HG02970 (cell line): Measurements from ENCODE around the gene SPOCD1.

Experiments used
- ATAC-seq: cut with Tn5 transposase; IDR thresholded peaks from one replicate; pipeline ENCODE4 v1.9.1; 2021; ENCODE audit warnings: mild to moderate bottlenecking, moderate library complexity, moderate number of reproducible peaks; ENCODE audit not compliant: unreplicated experiment, low FRiP score

Gene SPOCD1

DNA sequence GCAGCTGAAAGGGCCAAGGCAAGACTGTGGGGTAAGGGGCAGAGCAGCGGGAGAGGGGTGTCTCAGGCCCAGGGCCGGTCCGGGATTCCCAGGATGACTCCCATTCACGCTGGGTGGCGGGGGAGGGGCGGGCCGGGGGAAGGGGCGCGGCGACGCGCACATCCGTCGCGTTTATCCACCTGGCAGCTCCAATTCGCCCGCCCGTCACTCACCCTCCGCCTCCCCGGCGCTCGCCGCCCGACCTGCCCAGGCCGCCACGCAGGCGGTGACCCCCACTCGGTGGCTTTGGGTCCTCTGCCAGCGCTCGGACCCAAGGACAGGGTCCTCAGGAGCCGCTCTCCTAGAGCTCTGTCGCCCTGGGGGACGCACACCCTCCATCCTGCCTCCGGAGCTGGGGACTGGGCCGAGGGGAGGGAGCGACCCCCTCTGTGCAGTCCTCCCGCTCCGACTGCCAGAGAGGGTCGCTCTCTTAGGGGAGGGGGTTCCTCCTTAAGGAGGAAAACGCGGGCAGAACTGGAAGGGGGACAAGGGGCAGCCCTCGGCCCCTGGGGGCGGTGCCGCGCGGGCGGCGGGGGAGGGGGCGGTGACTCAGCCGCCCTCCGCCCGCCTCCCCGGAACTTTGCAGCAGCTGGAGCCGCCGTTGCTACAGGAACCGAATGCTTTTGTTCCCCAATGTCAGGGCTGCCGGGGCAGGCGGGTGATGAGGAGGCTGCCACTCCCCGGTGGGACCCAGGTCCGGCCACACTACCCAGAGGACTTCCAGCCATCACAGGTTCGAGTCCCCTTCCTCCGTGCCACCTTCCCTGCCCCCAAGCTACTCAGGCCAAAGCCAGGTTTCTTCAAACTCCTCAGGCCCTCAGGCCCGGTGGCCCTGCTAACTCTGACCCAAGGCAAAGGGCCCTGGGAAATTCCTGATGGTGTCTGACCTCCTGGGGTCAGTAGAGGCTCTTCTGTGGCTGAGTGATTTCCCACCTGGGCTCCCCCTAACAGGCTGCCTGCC, 55.1 kb downstream of the SPOCD1 start:
- ATAC-seq = no peak

DNA sequence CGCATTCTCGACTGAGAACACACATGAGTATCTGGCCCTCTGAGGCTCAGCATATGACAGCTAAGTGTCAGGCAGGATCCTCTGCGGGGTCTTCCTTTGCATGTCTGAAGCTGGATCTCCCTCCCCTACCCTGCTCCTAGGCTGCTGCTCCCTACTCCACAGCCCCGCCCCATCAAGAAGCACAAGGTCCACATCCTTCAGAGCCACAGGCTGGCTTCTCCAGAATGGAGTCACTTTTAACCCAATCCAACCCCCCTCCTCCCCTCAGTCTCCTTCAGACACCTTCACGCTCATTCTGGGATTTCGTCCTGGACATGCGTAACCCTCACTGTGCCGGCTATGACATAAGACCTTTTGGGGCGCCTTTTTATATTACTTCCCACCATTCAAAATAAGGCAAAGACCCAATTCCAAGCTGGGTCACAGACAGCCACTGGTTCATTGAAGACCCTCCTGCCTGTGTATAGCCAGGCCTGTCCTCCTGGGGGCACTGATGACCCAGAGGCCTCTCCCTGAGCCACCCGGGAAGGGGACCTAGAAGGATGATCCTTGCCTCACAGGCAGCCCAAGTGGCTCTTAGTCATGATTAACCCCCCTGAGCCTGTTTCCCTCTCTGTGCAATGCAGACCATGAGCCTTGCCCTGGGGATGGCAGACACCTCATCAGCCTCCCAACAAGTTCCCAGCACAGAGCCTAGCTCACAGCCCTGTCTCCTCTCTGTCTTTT, 56.4 kb downstream of the SPOCD1 start:
- no peak for ATAC-seq

DNA sequence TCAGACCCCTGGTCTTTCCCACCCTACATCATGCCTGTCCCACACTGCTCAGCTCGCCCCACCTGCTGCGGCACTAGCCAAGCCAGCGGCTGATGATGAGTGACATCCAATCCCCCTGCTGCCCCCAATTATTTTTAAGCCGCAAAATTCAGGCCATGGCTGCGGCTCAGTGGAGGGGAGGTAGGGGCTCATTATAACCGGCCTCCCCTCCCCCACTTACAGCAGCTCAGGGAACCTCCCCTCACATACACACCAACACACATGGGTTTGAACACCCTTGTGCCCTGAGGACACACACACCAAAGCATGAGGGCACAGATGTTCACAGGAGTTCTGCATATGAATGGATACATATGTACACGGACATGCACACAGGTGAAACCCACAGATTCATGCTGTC, 57.0 kb downstream of the SPOCD1 start:
- no peak for ATAC-seq

DNA sequence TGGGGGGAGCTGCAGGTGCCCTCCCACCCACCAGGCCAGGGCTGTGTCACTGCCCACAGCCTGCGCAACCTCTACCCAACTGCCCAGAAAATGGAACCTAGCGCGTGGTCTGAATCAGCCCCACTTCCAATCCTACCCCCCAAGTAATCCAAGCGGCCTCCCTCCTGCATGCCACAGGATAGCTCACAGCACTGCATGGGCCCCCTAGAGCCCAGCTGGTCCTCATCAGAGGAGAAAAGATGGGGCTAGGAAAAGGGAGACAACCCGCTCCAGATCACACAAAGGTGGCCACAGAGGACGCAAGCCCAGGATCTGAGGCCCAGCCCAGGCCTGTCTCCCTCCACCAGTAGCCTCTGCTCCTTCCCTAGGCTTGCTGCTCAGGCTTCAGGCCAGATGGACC, 57.8 kb downstream of the SPOCD1 start:
- no peak for ATAC-seq

DNA sequence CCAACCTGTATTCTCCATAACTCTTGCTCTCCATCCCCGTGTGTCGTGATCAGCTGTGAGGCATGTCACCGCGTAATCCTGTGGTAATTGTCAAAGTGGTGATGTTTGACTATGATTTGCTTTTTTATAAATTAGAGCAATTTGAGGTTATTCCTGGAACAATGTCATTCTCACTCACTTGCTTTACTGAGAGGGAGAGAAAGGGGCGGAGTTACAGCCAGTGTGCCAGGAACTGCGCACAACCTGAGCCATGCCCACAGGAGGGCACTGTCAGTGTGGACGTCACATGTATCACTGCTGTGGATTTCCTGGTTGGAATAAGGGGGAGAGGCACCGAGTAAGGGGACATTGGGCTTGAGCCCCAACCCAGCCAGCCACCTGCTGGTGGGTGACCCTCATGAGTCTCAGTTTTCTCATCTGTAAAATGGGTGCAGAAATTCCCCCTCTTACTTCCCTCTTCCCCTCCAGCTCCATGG, 58.6 kb downstream of the SPOCD1 start:
- no peak for ATAC-seq

DNA sequence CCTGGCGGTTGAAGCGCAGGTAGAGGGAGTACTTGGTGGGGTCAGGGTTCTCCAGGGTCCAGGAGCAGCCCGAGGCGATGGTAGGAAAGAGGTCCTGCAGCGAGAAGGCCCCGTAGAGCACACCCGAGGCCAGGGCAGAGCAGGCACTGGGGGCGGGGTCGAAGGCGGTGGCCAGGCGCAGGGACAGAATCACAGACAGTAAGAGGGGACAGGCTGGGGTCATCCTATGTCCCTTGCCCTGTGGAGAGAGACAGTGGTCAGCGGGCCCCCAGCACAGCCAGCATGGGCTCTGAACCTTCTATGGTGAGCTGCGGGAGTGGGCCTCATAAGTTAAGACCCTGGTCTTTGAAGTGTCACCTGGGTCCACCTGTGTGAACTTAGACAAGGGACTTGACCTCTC, 59.2 kb downstream of the SPOCD1 start:
- no peak for ATAC-seq

DNA sequence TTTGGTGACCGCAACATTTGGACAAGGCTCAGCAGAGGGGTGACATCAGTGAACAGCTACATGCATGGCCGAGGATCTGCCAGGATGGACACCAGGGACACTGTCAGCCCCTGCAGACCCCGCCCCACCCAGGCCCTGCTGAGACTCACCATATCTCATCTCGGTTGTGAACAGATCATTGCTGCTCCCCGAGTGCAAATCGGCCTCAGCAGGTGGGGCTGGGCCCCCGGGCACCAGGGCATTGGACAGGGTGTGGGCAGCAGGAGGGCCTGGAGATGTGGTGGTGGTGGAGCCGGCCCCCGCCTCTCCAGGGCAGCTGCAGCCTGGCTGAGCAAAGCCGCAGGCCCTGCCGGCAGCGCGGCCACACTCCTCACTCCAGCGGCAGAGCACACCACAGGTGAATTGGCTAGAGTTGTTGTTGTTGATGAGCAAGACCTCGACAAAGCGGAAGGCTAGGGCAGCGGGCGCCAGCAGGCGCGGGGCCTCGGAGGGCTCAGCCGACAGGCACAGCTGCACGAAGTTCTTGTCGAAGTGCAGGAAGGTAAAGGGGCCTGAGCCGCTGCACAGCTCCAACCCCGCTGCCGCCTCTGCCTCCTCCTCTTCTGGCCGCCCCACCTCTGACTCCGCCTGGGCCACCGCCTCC, 59.9 kb downstream of the SPOCD1 start:
- no peak for ATAC-seq

DNA sequence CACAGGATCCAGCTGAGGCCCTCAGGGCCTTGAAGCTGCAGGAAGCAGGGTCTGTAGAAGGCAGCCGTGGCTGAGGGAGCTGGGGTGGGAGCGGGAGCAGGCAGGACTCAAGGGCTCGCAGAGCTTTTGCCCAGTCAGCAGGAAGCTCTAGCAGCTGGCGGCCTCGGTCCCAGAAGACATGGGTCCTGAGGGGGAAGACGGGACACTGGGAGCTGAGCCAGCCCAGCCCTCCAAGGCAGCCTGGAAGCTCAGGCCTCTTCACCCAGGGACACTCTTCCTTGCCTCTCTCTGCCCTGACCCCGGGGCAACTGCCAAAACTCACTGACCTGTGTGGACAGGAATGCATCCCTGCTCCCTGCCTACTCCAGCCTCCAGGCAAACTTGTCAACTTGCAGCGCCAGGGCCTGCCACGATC, 60.6 kb downstream of the SPOCD1 start:
- ATAC-seq = no peak

DNA sequence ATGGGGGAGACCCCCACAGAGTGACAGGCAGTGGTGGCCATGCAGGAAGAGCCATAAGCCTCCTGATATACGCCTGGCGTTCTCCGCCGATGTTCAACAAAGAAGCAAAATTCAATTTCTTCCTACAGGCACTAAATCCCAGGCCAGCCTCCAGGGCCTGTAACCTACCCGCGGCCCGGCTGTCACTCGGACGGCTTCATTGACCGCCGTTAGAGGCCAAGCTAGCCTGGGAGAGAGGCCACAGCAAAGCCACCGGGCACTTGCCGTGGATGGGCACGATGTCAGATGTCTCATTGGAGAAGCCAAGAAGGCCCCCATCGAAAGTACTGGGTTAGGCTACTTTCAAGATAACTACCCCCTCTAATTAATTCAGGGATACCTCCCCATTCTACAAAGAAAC, 61.4 kb downstream of the SPOCD1 start:
- ATAC-seq = no peak

DNA sequence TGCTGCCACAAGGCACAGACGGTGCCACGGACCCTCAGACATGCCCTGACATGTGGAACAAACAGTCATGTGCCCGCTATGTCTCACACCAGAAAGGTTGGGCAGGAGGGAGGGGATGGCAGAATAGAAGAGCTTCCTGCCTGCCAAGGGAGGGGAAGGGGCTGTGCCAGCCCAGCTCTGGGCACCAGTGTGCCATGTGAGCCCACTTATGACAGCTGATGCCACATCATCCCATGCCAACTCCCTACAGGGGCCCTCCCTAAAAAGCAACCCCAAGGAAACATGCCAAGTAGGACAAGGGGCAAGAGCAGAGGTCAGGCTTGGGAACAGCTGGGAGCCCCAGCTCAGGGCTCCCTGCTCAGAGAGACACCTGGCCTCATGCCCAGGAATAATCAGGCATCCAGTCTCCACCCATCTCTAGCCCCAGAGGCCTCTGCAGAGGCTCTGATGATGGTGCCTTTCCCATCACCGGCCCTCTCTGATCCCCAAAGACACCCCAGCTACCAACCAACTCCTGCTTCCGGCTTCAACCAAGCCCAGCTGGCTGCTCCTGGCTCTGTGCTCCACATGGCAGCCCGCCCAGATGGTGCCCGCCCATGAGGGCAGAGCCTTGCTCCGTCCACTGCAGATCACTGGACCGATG, 62.0 kb downstream of the SPOCD1 start:
- ATAC-seq = no peak

DNA sequence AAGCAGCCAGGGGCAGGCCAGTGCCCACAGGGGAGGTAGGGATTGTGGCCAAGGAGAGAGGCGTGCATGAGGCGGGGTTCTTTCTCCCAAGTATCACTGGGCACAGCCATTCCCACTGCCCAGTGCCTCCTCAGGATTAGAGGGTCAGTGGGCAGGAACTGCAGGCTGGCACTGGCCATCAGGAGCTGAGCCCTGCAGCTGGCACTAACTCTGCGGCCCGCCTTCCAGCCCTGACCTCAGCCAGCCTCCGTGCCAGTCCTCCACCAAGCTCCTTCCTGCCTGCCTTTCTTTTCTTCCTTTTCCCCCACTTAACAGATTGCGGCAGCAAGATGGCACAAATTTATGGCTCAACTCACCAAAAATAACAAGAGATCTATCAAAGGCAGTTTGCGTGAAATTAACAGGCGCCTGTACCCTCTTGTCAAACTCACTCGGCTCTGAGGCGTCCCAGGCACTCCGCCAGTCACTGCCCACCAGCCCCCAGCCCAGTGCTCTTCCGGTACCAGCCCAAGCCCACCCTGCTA, 62.8 kb downstream of the SPOCD1 start:
- no peak for ATAC-seq

DNA sequence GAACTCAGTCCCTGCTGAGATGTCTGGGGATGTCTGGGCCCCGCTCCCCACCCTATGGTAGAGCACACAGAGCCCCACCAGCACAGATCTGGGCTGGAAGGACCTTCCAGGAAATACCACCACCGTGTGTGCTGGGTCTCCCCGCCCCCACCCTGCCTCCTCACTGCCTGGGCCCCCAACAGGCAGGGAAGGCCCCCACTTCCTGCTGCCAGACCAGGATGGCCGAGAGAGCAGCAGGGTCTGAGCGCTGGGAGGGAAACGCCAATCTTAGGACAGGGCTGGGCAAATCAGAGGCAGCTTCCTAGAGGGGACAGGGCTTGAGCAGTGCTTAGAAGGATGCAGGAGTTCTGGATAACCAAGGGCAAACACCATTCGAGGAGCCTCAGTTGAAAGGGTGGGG, 63.6 kb downstream of the SPOCD1 start:
- no peak for ATAC-seq

DNA sequence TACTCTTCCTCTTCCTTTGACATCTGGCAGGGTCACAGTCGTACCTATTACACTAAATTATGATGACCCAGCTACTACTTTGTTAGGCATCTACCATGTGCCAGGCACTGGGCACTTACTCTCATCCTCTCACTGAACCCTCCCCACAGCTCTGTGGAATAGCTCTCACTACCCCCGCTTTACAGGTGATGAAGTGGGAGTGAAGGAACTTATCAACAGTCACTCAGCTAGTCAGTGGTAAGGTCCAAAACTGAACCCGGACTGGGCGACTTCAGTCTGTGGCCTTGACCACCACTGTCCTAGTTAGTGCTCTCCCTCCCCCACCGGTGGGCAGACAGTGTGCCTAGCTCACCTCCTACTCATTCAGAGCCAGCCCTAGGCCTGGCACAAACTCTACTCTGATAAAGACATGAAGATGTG, 64.0 kb downstream of the SPOCD1 start:
- no peak for ATAC-seq

DNA sequence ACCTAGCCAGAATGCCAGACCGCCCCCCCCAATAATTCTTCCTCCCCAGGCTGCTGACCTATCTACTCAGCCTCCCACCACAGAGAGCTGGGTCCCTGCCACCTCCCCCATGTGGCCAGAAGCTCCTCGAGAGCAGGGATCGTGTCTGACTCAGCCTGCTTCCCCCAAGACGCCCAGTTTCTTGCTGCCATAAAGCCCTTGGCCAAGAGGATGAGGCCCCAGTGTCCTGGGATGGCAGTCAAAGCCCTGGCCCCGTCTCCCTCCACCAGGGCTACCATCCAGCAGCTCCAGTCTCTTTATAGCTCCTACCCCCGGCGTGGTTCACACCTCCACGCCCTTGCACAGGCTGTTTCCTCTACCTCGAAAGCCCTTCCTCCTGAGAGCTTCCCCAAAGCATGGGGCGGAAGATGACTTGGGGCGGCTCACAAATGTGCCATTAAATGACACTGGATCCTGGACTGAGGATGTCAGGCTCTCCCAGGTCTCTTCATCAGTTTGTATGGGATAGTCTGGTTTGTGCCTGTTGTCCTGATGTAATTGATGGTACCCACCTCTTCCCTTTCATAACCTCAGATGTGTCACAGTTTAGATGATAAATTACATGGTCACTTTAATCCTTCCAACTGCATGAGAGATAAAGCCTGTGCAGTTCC, 64.8 kb downstream of the SPOCD1 start:
- ATAC-seq = no peak

DNA sequence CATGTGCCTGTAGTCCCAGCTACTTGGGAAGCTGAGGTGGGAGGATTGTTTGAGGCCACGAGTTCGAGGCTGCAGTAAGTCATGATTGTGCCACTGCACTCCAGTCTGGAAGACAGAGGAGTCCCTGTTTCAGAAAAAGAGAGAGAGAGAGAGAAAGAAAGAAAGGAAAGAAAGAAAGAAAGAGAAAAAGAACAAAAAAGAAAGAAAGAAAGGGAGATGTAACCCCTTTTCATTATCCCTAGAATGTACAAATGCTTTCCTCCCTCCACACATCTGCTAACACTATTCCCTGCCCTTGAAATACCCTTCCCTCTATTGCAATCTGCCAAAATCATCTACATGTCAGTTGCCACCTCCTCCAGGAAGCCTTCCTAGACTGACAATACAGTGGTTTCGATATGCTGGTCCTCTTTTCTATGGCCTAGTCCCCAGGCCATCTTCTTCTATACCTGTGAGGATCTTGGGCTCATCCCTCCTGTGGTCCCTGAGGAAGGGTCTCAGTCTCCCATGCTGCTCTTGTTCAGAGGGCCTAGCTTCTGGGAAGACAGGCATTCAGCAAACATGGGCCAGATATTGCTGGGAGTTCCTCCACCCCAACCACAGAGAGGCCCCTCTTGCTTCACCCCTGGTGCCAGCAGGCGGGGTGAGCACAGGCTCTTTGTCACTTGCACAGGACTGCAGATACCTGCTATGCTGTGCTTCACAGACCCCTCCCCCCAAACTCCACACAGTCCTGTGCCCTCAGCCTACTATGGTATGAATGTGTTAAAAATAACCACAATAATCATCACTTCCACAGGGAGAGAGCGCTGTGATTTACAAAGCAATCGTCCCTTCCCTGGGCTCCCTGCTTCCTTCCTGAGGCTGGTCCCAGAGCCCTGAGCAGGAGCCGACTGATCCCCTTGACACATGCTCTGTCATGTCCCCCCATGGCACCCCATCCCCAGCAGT, 65.8 kb downstream of the SPOCD1 start:
- ATAC-seq = no peak

DNA sequence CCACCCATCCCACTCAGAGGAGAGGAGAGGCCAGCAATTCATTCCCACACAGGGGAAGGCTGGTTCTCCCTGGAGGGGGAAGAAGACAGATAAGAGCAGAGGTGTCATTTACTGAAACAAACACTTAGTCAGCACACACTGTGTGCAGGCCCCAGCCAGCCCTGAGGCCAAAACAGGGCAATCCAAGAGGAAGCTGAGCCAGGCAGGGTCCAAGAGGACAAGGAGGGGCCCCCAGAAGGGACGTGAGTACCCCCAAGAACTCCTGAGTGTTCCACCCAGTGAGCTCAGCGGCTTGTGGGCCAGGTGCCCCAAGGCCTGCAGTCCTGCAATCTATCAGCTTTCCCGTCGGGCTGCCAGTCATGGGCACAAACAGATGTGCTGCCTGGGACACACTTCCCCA, 67.5 kb downstream of the SPOCD1 start:
- ATAC-seq = no peak

DNA sequence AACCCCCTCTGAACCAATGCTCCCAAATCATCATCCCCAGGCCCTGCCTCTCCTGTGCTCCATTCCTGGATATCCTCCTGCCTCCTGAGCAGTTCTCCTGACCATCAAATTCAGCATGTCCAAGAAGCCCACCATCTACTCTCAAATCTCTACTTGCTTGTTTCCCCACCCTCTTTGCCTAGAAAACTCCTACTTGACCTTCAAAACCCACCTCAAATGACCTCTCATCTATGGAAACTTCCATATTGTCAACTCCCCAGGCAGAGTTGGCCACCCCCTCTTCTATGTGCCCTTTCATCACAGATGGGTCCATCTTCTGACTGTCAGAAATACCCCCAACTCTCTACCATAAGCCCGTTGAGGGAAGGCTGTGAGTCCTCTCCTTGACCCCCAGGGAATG, 68.5 kb downstream of the SPOCD1 start:
- ATAC-seq = no peak

DNA sequence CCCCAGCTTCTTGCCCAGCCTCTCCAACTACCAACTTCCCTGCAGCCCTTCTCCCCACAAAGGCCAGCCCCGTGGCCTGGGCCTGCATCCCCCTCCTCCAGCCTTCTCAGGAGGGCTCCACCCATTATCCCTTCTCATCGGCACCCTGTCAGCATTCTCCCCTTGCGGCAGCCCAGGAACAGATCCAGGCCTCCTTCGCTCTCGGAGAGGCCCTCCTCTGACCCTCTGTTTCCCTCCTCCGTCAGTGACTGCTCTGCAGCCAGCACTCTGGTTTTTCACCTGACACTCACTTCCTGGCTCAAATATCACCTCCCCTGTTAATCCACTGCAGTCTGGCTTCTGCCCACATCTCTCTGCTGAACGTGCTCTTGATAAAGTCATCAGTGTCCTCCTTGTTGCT, 69.1 kb downstream of the SPOCD1 start:
- no peak for ATAC-seq
